ENCODE results near the gene PIP4K2A.

- TF ChIP-seq EZH2 (IDR thresholded peaks at IDR 0.05), result no peak
- no peak for TF ChIP-seq POLR2AphosphoS5 (IDR thresholded peaks at IDR 0.05; ENCODE audit: borderline replicate concordance, low read depth, low read length)
- no peak for TF ChIP-seq FOXP2 (optimal IDR thresholded peaks at IDR 0.05; ENCODE audit: control extremely low read depth, extremely low read length, insufficient read depth)
These were observed 412 bp downstream of the PIP4K2A start for GRCh38 chr10:22713853-22714478.

All from SK-N-MC (cell line).